Stimulated activated CD8-positive, alpha-beta memory T cell treated with anti-CD3 and anti-CD28 coated beads, Interleukin-15, amount 100 ng/mL, for 4 hours (primary cell): Measurements from ENCODE around the gene KNCN.
A peak's percentile ranks its signal among the peaks of the same experiment; 100 is the strongest.

Source experiments
- DNase-seq, 2 donors: peaks; one replicate each; pipeline ENCODE4 v3.0.0-alpha.2; 2020; ENCODE audit warnings: low read depth in 2 of 2

The KNCN gene

GRCh38 chr1:46568461-46568891 lies 17.0 kb upstream of the KNCN start:
- no peak for DNase-seq

GRCh38 chr1:46563341-46563740 lies 11.9 kb upstream of the KNCN start:
- no peak for DNase-seq

- no peak for DNase-seq
These were observed 11.1 kb upstream of the KNCN start for GRCh38 chr1:46562498-46562897.

DNA sequence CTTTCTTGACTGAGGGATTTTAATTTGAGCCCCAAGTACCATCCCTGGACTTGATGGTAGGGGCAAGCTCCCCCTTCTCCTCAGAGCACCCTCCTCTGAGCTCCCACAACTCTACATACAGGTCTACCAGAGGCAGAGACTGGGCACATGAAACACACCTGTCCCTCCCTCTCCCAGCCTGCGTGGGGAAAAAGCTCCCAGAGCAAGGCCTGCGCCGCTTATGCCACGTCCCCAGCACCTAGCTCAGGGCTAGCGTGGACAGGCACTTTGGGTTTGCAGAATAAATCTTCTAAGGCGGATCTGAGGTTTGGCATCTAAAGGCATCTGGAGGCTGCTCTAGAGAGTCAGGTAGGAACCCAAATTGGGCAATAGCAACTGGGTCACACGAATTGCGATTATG lies 7.5 kb upstream of the KNCN start:
- DNase-seq: no peak

- no peak for DNase-seq
These were observed 6.9 kb upstream of the KNCN start for GRCh38 chr1:46558141-46558963.

- DNase-seq: no peak
These were observed 6.0 kb upstream of the KNCN start for GRCh38 chr1:46557403-46557802.

- no peak for DNase-seq
These were observed 5.4 kb upstream of the KNCN start for GRCh38 chr1:46556822-46557221.

DNA sequence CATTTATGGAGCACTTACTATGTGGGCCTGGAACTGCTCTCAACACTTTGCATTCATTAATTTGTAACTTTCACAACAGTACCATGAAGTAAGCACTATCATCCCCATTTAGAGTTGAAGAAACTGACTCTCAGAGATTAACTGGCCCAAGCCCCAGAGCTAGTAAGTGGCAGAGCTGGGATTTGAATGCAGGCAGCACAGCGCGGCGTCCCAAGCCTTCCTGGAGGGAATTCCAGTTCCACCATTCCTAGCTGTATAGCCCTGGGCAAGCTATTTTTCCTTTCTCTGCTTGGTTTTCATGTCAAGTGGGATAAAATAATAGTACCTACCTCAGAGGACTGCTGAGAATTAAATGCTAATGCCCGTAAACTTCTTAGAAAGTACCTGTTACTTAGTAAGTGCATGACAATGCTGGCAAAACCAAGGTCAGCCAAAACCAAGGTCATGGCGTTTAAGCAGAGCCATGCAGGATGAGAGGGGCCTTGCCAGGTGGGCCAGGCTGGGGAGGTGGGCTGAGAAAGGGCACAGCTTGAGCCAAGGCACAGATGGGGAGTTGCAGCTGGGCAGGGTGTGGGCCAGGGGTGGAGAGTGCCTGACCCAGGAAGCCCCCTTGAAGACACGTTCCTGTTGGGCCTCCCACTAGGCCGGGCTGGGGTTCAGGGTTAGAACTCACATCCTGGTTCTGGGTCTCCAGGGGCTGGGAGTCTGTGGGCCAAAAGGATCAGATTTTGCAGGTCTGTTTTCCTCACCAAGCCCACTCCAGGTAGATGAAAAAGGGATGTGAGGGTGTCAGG lies 4.6 kb upstream of the KNCN start:
- DNase-seq: no peak

DNA sequence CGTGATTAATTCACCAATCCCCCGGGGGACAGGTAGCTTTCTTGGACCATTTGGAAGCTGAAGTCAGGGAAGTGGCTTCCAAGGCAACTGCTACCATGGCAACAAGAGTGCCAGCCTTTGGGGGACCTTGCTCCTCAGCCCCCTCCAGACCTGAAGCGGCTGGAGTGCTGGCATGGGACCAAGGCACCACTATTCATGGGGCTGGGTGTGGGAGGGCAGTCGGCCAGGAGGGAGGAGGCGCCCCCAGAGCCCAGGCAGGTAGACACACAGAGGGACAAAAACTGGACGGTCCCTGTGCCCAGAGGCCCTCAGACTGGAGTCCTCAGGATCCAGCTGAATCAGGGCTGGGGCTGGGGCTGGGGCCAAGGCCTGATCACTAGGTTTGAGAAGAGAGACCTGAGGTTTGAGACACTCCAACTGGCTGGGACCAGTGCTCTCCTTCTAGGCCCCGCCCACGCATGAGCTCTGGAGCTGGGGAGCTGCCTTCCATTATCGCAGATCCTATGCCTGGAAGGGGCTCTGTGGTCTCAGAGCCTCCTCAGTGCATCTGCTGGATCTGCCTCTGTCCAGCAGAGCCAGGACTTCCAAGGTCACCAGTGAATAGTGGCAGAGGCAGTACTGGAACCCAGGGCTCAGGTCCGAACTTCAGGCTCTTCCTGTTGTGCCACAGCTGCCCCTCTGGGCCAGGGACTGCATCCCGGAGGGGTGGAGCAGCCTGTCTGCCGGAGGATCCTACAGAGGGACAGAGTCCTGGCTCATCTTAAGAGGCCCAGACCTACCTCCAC lies 3.3 kb upstream of the KNCN start:
- no peak for DNase-seq

DNA sequence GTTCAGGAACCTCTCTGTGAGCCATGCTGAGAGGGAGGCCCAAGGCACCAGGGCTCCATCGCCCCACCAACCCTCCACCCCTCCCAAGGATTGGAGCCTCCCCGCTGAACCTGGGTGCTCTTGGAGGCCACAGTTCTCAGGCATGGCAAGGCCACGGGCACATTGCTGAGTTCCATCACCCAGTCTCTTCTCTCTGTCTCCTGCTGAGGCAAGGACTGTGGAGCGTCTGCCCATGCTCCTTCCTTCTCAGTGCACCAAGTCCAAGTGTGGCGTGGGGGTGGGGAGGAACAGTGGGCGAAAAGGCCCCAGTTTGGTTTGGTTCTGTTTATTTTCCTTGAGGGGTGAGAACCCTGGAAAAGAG lies 2.8 kb upstream of the KNCN start:
- no peak for DNase-seq

GRCh38 chr1:46553506-46553905 lies 2.1 kb upstream of the KNCN start:
- no peak for DNase-seq

DNA sequence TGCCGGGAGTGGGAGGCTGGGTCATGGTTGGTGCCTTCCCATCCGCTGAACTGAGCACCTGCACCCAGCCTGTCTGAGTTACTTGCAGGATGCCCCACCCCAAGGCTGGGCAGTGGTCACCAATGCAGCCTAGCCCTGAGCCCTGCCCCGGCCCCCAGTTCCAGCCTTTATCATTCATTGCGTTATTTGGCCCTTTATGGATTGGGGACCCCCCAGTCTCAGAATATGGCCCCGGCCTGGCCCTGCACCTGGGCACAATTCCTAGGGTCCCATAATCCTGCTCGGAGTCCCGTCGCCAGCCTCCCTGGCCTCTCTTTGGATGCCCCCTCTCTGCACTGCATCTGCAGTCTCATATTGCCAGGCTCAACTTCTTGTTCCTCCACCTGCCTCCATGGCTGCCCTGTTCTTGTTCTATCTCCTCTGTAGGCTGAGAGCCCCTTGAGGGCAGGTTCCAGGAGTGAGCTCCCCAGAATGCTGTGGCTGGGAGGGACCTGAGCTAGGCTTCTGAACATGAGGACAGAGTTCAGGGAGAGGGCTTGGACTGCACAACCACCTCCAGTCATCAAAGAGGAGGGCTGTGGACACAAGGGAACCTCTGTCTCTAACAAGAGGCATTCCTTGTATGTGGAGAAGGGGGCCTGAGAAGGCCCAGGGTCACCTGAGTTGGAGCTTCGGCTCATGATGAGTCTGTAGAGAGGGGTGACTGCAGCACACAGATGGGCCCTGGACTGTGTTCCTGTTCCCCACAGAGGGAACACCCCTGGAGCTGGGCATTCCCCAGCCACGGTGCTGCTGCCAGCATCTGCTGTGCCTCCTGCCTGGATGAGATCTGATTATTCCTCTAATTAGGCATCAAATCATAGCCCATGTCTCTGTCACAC lies 1.1 kb upstream of the KNCN start:
- no peak for DNase-seq

- DNase-seq: no peak
These were observed 656 bp downstream of the KNCN start for GRCh38 chr1:46550751-46551231.

DNA sequence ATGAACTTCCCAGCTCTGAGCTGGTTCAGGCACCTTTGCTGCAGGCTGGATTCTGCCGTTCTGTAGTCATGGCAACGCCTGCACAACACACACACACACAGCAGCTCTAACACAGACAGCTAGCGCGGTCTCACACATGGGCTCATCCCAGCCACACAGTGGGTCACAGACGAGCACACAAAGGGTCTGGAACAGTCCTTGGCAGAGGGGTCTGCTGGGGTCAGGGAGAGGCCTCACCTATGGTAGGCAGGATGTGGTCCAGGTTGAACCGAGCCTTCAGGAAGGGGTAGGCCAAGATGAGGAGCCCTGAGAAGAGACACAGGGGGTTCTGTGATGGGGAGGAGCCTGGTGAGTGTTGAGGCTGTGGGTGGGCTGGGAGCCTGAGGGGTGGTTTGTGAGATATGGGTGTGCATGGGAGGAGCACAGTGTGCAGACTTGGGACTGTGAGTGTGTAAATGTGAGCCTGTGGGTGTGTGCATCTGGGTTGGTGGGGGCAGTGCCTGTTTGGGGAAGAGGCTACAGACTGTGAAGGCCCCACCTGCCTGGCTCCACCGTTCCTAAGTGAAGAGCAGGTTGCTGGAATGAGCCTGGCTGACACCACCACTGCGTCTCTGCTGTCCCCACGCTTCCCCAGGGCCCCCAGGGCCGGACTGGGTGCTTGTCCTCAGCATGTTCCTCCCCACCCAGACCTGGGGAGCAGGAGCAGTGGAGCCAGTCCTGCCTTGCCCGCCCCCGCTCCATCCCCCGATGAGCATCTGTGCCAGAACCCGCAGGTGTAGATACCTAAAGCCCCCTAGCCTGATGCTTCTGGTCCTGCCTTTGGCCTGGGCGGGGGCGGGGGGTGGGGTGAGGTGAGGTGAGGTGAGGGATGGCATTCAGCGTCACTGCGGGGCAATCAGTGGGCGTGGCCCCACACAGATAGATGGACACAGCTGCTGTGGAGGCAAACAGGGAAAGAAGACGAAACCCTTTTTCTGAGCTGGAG lies 1.5 kb downstream of the KNCN start:
- peak; percentile 17 to 25 for DNase-seq

GRCh38 chr1:46547481-46548383 lies 3.7 kb downstream of the KNCN start:
- DNase-seq: no peak

- no peak for DNase-seq
These were observed 5.2 kb downstream of the KNCN start for GRCh38 chr1:46546210-46546609.

GRCh38 chr1:46545784-46546183 lies 5.7 kb downstream of the KNCN start:
- DNase-seq: no peak

- DNase-seq: no peak
These were observed 6.7 kb downstream of the KNCN start for GRCh38 chr1:46544561-46545240.
